HG03097 (cell line): ENCODE measurements around the gene CD79B.
"Not testable (repeated sequence)": the region's sequence is repeated elsewhere in the genome, so short reads cannot be mapped to it uniquely, and the experiment has no call there.

Experiments used
- ATAC-seq: cut with Tn5 transposase; IDR thresholded peaks from one replicate; pipeline ENCODE4 v1.9.1; 2021; ENCODE audit not compliant: unreplicated experiment, low FRiP score

The CD79B gene

DNA sequence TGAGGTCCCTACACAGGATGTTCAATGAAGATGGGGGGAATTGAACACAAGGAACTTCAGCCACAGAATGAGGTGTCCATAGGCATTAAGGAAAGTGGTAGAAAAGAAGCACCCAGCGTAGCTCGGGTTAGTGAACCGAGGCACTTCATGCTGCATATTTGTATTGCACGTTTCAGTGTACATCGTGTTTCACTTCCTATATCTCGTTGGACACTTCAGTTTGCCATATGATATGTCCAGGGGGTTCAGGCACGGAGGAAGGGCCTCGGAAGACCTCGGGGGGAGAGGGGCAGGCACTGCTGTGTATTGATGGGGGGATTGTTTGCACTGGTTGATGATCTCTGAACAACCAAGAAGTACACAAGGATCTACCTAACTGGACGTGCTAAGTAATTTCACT is 16.4 kb downstream of the CD79B start:
- not testable (repeated sequence) for ATAC-seq

DNA sequence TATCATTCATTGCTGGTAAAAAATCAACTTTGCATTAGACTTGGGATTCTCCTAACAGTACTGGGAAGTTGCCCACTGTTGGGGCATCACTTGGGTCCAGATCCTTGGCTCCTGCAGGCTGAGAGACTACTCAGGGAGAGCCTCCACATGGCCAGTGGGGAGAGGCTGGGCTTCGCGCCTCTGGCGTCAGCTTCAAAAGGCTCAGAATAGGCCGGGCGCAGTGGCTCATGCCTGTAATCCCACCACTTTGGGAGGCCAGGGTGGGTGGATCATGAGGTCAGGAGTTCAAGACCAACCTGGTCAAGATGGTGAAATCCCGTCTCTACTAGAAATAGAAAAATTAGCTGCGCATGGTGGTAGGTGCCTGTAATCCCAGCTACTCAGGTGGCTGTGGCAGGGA is 17.7 kb downstream of the CD79B start:
- no peak for ATAC-seq

DNA sequence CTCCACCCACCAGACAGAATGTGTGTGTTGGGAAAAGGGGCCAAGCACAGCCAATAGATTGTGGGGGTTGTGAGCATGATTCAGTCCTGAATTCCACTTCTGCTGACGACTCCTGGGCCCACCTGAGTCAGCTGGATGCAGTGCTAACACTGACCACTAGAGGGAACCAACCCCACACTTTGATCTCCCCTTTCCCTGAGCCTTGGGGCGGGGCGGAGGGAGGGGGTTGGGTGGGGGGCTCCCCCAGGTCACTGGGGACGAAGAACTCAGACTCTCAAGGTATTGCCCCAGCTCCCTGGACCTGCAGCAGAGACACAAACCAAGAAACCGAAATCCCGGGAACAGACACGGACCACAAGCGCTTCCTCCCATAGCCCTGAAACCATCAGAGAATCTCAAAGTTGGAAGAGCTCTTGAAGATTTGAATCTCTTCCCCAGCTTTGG is 20.5 kb downstream of the CD79B start:
- ATAC-seq = no peak

DNA sequence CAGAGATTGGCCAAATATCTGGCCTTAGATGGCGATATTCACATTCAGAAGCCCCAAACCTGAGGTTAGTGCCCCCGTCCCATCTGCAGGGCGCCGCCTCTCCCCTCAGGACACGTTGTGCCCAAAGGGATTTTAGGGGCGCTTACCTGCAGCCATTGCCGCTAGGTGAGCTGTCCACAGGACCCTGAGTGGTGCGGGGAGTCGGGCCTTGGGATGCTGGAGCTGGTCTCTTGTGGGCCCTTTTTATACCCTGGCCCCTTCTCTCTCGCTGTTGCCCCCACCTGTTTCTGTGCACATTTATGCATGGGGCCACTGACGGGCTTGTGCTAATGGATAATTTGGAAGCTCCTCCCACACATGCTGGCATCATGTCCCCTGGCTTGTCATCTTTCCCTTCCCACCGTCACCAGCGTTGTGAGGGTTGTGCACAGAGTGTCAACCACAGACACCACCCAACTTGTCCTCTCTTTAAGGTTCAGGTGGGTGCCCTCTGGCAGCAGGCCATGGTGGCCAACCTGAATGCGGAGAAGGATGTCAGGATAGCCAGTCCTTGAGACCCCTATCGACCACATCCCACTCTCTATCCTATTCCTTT is 21.0 kb downstream of the CD79B start, which contains the start of gene CSHL1:
TSS of gene CSHL1 (minus strand) at position 218 of the 595 bp plus-strand sequence. CDS start at position 156, 62 bp downstream.
- no peak for ATAC-seq

DNA sequence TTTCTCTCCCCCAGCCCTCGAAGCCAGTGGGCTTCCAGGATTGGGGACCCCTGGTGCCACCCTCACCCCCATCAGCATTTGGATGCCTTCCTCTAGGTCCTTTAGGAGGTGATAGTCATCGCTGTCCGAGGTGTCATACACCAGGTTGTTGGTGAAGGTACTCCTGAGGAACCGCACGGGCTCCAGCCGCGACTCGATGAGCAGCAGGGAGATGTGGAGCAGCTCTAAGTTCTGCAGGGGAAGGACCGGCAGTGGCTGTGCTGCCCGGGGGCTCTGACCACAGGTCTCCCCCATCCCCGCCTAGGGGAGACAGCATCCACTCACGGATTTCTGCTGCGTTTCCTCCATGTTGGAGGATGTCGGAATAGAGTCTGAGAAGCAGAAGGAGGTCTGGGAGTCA is 22.0 kb downstream of the CD79B start:
- no peak for ATAC-seq

DNA sequence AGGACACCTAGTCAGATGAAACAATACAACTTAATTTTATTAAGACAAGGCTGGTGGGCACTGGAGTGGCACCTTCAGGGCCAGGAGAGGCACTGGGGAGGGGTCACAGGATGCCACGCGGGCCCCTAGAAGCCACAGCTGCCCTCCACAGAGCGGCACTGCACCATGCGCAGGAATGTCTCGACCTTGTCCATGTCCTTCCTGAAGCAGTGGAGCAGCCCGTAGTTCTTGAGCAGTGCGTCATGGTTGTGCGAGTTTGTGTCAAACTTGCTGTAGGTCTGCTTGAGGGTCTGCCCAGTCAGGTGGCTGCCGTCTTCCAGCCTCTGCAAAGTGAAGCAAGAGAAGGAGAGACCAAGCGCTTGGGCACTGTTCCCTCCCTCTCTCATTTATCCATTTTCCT is 22.5 kb downstream of the CD79B start:
- ATAC-seq = not testable (repeated sequence)

DNA sequence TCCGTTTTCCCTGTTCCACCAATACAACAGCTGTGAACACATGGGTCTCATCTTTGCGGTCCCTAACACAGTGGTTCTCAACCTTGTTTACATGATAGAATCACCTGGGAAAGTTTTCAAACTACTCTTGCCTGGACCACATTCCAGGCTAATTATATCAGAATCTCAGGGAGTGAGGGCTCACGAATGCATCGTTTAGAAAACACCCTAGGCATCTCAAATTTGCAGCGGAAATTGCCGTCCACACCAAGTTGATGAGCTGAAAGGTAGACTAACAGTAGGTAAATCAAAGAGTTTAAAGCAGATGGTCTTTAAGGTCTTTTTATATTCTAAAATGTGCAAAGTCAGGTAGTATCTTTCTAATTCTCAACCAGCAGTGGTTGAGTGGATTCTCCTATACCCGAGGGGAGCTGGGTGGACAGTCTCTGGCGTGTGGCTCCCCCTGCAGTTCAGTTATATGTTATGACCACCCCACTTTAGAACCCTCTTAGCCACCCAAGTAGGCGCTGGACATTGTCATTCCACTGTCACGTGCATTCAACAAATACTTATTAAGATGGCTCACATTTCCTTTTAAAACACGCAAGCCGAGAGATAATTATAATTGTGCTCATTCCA is 24.9 kb downstream of the CD79B start:
- not testable (repeated sequence) for ATAC-seq

DNA sequence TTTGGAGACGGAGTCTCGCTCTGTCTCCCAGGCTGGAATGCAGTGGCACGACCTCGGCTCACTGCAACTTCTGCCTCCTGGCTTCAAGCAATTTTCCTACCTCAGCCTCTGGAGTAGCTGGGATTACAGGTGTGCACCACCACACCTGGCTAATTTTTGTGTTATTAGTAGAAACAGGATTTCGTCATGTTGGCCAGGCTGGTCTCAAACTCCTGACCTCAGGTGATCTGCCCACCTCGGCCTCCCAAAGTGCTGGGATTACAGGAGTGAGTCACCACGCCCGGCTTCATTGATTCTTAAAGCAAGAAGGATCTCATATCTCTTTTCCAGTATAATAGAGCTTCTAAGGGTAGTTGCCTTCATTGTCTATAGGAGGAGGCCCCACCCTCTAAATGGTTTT is 27.3 kb downstream of the CD79B start:
- ATAC-seq = not testable (repeated sequence)

DNA sequence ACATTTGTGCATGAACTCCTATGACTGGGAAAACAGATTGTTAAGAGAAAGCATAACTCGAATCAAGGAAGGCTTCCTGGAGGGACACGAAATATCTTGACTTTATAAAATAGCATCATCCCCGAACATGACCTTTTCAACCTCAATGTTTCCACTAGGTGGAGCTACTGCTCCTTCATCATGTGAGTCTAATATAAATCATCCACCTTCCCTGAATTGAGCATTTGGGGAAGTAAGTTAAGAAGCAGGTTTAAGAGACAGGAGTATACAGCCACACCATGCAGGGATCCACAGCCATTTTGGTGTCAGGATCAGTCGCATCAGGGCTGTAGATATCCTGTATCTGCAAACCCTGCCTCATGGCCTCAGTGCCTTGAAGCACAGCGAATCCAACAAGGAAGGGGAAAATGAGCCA is 28.3 kb downstream of the CD79B start:
- ATAC-seq = not testable (repeated sequence)

DNA sequence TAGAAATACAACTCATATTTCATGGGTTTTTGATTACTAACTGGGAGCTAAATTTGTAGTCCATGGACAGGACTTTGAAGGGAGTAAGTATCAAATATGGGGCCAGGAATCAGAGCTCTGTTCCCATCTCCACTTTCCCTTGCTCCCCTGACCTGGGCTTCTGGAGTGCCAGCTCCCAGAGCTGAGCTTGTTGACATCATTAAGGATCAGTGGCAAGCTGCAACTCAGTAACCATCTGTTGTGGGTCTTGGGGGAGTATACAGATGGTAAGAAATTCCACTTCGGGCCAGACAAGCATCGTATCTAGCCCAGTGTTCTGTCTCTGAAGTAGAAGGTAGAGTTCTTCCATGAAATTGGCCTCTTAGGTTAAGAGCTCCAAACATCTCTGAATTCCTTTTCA is 30.2 kb downstream of the CD79B start:
- not testable (repeated sequence) for ATAC-seq

DNA sequence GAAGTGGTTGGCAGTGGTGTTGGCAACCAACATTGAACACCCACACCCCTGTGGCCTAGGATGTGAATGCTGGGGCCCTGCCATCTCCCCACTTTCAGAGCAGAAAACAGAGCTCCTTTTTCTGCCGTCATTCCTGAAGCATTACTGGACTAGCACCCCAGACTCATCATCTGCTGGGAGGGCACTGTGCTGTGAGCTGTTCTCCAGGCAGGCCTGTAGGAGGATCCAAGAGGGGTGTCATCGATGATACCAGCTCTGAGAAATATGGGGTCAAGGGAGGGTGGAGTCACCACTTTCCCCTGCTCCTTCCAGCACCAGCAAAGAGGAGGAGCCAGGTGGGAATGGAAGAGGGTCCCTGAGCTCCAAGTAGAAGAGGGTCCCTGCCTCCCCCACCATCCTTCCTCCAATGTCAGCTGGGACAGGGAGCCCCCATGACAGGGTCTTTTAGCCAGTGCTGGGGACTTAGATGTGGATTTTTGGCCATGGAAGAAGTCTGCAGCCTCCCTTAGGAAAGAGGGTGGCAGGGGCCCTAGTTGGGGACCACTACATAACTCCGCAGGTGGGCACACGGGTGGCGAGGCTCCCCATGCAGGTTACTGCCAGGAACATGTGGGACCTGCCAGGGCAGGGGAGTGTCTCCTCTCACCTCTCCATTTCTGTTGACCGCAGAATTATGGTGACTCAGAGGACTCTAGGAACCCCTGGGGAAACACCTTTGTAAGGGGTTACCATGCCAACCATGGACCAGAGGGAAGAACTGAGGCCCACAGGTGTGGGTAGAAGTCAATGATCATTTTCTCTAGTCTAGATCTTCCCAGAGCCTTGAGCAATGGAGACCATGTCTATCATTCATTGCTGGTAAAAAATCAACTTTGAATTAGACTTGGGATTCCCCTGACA is 33.0 kb downstream of the CD79B start:
- ATAC-seq = not testable (repeated sequence)

DNA sequence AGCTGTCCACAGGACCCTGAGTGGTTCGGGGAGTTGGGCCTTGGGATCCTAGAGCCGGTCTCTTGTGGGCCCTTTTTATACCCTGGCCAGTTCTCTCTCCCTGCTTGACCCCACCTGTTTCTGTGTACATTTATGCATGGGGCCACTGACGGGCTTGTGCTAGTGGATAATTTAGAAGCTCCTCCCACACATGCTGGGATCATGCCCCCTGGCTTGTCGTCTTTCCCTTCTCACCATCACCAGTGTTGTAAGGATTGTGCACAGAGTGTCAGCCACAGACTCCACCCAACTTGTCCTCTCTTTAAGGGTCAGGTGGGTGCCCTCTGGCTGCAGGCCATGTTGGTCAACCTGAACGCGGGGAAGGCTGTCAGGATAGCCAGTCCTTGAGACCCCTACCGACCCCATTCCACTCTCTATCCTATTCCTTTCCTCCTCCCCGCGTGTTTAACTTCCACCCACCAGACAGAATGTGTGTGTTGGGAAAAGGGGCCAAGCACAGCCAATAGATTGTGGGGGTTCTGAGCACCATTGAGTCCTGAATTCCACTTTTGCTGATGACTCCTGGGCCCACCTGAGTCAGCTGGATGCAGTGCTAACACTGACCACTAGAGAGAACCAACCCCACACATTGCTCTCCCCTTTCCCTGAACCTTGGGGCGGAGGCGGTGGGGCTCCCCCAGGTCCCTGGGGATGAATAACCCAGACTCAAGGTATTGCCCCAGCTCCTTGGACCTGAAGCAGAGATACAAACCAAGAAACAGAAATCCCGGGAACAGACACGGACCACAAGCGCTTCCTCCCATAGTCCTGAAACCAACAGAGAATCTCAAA is 35.4 kb downstream of the CD79B start, which contains the start of gene CSH1:
TSS of gene CSH1 (minus strand) at position 51 of the 831 bp plus-strand sequence. CDS start 63 bp downstream, outside the sequence.
- not testable (repeated sequence) for ATAC-seq

DNA sequence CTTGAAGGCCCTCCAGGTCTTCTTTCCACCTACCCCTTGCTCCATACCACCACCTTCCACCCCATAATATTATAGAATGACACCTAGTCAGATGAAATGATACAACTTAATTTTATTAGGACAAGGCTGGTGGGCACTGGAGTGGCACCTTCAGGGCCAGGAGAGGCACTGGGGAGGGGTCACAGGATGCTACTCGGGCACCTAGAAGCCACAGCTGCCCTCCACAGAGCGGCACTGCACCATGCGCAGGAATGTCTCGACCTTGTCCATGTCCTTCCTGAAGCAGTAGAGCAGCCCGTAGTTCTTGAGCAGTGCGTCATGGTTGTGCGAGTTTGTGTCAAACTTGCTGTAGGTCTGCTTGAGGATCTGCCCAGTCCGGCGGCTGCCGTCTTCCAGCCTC is 37.3 kb downstream of the CD79B start:
- ATAC-seq = not testable (repeated sequence)

DNA sequence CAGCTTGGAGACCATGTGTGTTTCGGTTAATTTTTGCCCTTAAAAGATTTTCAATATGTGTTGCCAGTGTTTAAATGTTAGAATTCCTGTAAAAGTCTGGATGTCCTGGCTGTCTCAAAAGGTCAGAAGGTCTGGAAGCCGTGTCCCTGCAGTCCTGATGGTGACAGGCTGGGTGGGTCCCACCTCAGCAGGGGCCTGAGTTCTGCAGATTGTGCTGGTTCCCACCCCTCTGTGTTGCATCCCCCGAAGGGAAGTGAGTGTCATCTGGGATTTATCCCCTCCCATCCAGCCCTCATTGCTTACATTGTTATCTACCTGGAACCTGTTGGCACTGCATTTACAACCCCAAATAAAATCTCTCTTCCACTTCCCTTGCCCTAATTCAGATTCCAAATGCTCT is 38.1 kb downstream of the CD79B start:
- not testable (repeated sequence) for ATAC-seq

DNA sequence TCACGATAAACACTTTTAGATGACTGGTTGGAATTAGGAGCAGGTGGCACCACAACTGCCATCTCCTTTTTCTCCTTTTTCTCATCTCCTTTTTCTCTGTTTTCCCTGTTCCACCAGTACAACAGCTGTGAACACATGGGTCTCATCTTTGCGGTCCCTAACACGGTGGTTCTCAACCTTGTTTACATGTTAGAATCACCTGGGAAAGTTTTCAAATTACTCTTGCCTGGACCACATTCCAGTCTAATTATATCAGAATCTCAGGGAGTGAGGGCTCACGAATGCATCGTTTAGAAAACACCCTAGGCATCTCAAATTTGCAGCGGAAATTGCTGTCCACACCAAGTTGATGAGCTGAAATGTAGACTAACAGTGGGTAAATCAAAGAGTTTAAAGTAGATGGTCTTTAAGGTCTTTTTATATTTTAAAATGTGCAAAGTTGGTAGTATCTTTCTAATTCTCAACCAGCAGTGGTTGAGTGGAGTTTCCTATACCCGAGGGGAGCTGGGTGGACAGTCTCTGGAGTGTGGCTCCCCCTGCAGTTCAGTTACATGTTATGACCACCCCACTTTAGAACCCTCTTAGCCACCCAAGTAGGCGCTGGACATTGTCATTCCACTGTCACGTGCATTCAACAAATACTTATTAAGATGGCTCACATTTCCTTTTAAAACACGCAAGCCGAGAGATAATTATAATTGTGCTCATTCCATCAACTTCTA is 39.7 kb downstream of the CD79B start:
- not testable (repeated sequence) for ATAC-seq

DNA sequence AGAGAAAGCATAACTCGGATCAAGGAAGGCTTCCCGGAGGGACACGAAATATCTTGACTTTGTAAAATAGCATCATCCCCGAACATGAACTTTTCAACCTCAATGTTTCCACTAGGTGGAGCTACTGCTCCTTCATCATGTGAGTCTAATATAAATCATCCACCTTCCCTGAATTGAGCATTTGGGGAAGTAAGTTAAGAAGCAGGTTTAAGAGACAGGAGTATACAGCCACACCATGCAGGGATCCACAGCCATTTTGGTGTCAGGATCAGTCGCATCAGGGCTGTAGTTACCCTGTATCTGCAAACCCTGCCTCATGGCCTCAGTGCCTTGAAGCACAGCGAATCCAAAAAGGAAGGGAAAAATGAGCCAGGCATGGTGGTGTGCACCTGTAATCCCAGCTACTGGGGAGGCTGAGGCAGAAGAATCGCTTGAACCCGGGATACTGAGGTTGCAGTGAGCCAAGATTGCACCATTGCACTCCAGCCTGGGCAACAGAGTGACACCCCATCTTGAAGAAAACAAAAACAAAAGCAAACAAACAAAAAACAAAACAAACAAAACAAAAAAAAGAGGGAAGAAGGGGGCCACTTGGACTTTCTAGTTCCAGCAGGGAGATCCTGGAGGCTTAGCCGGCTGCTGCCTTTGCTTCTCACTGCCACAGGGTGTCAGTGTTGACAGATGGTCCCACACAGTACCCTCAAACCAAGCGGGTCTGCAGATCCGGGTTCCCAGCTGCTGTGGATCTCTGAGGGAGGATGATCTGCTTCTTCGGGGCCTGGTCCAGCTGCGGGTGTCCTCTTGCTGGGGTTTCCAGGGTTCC is 42.9 kb downstream of the CD79B start:
- ATAC-seq = not testable (repeated sequence)

DNA sequence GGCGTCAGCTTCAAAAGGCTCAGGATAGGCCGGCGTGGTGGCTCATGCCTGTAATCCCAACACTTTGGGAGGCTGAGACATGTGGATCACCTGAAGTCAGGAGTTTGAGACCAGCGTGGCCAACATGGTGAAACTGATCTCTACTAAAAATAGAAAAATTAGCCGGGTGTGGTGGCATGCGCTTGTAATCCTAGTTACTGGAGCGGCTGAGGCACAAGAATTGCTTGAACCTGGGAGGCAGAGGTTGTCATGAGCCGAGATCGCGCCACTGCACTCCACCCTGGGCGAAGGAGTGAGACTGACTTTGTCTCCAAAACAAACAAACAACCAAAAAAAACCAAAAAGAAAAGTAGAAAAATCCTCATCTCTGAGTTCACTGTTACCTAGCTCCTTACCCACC is 47.0 kb downstream of the CD79B start:
- ATAC-seq = not testable (repeated sequence)

DNA sequence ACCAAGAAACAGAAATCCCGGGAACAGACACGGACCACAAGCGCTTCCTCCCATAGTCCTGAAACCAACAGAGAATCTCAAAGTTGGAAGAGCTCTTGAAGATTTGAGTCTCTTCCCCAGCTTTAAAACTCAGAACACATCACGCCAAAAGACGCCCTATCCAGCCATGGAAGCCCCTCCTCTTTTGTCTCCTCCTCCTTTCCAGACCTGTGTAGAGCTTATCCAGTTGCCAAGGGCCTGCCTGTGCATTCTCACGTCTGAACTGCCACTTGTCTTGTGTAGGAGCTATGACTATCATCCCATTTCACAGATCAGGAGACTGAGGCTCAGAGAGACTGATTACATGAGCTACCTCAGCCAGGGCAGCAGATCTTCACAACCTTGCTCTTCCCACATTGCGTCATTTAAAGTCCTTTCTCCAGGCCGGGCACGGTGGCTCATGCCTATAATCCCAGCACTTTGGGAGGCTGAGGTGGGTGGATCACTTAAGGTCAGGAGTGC is 49.5 kb downstream of the CD79B start:
- not testable (repeated sequence) for ATAC-seq
